HCEC 1CT (cell line): ENCODE measurements around the gene SLC26A11.
"Not testable (repeated sequence)": the region's sequence is repeated elsewhere in the genome, so short reads cannot be mapped to it uniquely, and the experiment has no call there.

Experiments
- DNase-seq: peaks from one replicate; pipeline ENCODE4 v3.0.0-alpha.2; 2017

The SLC26A11 gene

DNA sequence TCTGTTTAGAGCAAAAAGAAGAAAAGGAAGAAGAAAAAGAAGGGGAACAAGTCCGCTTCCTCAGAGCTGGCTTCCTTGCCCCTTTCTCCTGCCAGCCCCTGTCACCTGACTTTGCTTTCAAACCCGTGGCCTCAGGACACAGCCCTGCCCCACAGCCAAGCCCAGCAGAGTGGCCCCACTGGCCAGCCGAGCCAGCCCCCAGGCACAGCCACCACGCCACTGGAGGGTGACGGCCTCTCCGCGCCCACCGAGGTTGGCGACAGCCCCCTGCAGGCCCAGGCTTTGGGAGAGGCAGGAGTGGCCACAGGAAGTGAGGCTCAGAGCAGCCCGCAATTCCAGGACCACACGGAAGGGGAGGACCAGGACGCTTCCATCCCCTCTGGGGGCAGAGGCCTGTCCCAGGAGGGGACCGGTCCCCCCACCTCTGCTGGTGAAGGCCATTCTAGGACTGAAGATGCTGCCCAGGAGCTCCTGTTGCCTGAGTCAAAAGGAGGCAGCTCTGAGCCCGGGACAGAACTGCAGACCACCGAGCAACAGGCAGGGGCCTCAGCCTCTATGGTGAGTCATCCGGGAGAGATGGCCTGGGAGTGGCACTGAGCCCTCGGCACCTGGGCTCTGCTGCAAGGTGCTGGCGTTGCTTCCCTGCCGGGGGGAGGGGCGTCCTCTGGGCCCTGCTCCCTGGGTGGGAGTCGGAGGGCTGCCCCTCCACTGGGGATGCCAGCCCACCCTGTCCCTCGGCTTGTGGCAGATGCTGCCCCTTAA, 67.8 kb downstream of the SLC26A11 start:
- DNase-seq, result no peak

DNA sequence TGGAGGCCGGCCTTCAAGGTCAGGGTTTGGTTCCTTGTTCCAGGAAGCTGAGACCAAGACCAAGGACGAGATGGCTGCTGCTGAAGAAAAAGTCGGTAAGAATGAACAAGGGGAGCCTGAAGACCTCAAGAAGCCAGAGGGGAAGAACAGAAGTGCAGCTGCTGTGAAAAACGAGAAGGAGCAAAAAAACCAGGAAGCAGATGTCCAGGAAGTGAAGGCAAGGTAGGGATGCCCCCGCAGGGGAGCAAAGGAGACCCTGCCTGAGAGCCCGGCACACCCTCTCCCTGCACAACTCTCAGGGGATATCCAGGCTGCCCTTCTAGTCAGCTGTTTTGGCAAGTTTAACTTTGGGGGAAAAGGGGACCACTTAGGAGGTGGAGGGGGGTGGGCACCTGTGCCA, 69.4 kb downstream of the SLC26A11 start:
- DNase-seq, result no peak

DNA sequence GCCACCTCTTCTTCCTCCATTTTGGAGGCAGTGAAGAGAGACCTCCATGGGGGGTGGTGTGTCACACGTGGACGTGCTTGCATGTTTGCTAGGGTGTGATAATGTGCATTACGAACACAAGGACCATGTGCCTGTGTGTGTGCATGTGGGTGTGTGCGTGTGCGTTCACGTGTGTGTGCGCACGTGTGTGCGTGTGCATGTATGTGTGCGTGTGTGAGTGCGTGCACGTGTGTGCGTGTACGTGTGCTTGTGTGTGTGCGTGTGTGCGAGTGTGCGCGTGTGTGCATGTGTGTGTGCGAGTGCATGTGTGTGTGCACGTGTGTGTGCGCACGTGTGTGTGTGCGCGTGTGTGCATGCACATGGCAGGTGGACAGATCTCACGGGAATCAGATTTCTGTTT, 69.9 kb downstream of the SLC26A11 start:
- DNase-seq, result no peak

DNA sequence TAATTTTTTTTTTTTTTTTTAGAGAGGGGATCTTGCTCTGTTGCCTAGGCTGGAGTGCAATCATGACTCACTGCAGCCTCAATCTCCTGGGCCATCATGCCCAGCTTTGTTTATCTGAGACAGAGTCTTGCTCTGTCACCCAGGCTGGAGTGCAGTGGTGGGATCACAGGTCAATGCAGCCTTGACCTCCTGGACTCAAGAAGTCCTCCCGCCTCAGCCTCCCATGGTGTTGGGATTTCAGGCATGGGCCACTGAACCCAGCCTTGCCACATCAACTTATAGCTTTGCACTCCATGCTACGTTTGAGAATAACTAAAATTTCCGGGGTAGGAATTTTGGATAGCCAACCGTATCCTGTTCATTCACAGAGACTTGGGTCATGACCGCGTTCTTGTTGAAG, 71.0 kb downstream of the SLC26A11 start:
- no peak for DNase-seq

DNA sequence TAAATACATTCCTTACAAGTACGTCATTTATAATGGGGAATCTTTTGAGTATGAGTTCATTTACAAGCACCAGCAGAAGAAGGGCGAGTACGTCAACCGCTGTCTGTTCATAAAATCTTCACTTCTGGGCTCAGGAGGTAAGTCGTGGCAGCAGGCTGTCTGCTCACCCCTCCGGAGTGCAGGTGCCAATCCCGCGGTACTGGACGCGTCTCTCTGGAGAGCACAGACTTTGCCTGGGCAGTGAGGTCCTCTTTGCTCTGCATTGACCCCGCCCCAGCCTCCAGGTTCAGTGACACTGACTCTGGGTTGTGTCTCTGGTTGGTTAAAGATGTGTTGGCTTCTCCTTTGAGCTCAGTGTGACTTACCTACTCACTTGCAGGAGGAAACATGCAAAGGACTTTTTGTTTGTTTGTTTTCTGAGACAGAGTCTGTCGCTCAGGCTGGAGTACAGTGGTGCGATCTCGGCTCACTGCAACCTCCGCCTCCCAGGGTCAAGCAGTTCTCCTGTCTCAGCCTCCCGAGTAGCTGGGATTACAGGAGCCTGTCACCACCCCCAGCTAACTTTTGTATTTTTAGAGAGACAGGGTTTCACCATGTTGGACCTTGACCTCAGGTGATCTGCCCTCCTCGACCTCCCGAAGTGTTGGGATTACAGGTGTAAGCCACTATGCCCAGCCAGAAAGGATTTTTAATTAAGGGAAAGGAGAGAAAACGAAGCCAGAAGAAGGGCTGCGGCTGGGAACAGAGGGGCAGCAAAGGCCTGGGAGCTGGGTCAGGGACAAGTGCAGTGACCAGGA, 71.7 kb downstream of the SLC26A11 start:
- DNase-seq, result no peak

DNA sequence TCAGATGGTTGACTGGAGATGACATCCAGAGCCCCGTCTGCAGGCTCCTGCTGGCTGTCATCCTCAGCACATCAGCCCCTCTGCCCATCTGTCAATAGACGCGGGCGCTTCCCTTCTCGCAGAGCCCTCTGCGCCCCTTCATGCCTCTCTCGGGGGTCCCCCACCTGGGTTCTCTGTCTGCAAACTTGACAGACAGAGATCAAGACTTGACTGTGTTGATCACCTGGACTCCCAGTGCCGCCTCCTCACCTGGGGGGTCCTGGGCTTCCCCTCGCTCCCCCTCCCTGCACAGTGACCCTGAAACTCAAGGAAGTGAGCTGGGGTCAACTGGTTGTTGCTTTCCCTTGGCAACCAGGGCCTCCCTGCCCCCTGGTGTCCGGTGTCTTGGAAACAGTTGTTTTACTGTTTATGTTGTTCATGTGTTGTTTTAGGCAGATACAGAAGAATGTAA, 72.3 kb downstream of the SLC26A11 start:
- no peak for DNase-seq

DNA sequence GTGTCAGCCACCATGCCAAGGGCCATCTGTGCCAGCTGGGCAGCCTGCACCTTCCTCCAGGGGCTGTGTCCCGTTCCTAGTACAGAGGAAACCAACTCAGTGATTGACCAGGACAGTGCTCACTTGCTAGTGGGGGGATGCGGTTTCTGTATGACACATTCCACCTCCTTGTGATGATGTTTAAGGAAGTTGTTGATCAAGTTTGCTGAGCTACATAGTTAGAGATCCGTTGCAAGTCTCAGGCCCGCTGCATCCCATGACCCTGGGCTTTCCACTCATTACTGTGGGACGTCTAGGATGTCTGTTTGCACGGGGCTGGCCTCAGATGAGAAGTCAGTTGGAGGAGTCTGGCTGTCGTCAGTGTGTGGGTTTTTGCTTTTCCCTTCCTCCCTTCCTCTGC, 74.0 kb downstream of the SLC26A11 start:
- DNase-seq, result no peak

DNA sequence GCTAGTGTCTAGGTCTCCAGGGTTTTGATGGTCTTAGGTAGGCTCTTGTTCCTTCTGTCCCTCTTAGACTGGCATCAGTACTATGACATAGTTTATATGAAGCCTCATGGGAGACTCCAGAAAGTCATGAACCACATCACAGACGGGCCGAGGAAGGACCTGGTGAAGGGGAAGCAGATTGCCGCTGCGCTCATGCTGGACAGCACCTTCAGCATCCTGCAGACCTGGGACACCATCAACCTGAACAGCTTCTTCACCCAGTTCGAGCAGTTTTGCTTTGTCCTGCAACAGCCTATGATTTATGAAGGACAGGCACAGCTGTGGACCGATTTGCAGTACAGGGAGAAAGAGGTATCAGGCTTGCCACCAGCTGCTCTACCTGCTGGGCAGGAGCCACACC, 74.4 kb downstream of the SLC26A11 start:
- DNase-seq, result no peak

DNA sequence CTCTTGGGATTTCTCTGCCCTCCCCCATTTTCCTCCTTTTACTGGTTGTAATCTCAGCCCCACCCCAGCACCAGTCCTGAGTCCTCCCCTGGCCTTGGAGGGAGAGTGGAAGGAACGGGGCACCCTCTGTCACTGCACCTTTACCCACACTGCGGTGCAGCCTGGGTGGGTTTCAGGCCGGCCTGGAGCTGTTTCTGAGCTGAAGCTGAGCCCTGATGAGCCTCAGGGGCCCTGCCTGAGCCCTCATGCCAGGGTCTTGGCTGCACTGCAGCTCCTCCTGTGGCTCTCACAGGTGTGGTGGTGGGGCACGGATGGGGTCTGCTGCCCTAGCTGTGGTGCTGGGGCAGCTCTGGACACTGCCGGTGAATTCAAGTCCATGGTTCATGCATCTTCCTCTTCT, 74.9 kb downstream of the SLC26A11 start:
- no peak for DNase-seq

DNA sequence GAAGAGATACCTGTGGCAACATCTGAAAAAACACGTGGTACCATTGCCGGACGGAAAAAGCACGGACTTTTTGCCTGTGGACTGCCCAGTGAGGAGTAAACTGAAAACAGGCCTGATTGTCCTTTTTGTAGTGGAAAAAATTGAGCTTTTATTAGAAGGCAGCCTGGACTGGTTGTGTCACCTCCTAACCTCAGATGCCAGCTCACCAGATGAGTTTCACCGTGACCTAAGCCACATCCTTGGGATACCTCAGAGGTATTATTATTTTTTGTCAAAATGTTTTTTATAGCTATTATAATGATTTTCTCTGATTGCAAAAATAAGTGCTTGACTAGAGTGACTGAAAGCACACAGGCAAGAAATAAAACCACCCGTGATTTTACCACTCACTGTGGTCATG, 75.3 kb downstream of the SLC26A11 start:
- no peak for DNase-seq

DNA sequence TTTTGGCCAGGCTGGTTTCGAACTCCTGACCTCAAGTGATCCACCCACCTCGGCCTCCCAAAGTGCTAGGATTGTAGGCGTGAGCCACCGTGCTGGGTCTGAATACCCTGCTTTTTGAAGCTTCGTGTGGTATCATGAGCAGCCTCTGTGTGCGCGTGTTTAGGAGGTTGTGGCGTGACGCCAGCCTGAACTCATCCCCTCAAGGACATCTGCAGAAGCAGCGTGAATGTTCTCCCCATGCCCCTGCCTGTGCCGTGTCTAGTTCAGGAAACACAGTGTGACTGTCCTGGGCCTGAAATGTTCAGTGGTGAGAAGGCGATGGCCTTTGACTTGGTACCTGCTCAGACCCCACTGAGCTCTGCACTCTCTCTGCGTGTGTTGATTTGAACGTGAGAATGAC, 76.0 kb downstream of the SLC26A11 start:
- no peak for DNase-seq

DNA sequence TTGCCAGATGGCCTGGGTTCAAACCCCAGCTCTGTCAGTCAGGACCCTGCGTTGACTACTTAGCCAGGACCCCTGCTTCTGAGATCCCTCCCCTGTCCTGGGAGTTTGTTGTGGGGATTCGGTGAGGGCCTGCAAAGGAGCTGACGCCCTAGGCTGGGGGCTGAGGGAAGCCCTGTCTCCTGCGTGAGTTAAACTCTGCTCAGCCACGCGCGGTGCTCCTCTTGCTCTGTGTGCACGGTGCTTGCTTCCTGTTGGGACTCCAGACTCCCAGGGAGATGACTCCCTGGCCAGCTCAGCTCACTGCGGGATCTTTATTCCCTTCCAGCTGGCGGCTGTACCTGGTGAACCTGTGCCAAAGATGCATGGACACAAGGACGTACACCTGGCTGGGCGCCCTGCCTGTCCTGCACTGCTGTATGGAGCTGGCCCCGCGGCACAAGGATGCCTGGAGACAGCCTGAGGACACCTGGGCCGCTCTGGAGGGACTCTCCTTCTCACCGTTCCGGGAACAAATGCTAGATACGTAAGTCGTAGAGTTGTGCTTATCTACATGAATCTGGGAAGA, 77.9 kb downstream of the SLC26A11 start:
- no peak for DNase-seq

DNA sequence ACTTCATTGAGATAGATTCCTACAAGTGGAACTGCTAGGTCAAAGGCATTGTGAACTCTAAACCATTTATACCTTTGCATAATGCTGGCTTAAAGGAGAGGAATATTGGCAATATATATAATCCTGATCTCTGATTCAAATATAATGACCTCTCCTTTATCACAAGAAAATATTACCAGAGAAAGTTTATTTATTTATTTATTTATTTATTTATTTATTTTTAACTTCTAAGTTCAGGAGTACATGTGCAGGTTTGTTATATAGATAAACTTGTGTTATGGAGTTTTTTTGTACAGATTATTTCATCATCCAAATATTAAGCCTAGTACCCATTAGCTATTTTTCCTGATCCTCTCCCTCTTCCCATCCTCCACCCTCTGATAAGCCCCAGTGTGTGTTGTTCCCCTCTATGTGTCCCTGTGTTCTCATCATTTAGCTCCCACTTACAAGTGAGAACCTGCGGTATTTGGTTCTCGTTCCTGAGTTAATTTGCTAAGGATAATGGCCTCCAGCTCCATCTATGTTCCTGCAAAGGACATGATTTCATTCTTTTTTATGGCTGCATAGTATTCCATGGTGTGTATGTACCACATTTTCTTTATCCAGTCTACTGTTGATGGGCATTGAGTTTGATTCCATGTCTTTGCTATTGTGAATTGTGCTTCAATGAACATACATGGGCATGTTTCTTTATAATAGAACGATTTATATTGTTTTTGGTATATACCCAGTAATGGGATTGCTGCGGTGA, 79.3 kb downstream of the SLC26A11 start:
- not testable (repeated sequence) for DNase-seq

DNA sequence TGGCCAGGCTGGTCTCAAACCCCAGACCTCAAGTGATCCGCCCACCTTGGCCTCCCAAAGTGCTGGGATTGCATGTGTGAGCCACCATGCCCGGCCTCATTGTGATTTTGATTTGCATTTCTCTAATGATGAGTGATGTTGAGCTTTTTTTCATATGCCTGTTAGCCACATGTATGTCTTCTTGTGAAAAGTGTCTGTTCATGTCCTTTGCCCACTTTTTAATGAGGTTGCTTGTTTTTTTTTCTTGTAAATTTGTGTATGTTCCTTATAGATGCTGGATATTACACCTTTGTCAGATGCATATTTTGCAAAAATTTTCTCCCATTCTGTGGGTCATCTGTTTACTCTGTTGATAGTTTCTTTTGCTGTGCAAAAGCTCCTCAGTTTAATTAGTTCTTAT, 80.5 kb downstream of the SLC26A11 start:
- DNase-seq, result not testable (repeated sequence)
